SK-N-SH treated with all-trans-retinoic acid at 6 μM for 48 hours (cell line): ENCODE measurements around the gene ADGRB3.

Experiments used
- ATAC-seq: fragments of 200-7000 bp; cut with Tn5 transposase; 3 replicates; pipeline ENCODE4 v1.9.1; 2020; ENCODE audit warnings: mild to moderate bottlenecking, moderate library complexity
- ARNTL ChIP-seq: fragments of 450-650 bp; formaldehyde crosslinking; IDR thresholded peaks from 2 replicates; pipeline ENCODE4 v1.5.0; 2020; ENCODE audit warnings: low read depth, mild to moderate bottlenecking, moderate library complexity, borderline replicate concordance
- CSDC2 ChIP-seq: fragments of 250-450 bp; sonication (Bioruptor Pico); IDR thresholded peaks from 2 replicates; pipeline ENCODE4 v1.5.0; 2020; ENCODE audit warnings: mild to moderate bottlenecking, moderate library complexity
- ESRRG ChIP-seq: fragments of 250-450 bp; sonication (Bioruptor Pico); IDR thresholded peaks from 2 replicates; pipeline ENCODE4 v1.6.1; 2021; ENCODE audit warnings: mild to moderate bottlenecking
- GLIS3 ChIP-seq: fragments of 250-450 bp; sonication (Bioruptor Pico); IDR thresholded peaks from 2 replicates; pipeline ENCODE4 v1.5.0; 2020; ENCODE audit warnings: mild to moderate bottlenecking, moderate library complexity
- ISL1 ChIP-seq: fragments of 250-450 bp; sonication (Bioruptor Pico); IDR thresholded peaks from 2 replicates; pipeline ENCODE4 v2.1.2; 2022; ENCODE audit warnings: mild to moderate bottlenecking, moderate library complexity
- OSR1 ChIP-seq: fragments of 250-450 bp; sonication (Bioruptor Pico); IDR thresholded peaks from 2 replicates; pipeline ENCODE4 v1.8.0; 2022; ENCODE audit warnings: moderate library complexity, mild to moderate bottlenecking, inconsistent platforms
- RARB ChIP-seq: fragments of 250-450 bp; sonication (Bioruptor Pico); IDR thresholded peaks from 2 replicates; pipeline ENCODE4 v1.8.0; 2021; ENCODE audit warnings: mild to moderate bottlenecking, moderate library complexity
- SNAI2 ChIP-seq: fragments of 250-450 bp; sonication (Bioruptor Pico); IDR thresholded peaks from 2 replicates; pipeline ENCODE4 v1.5.0; 2020; ENCODE audit warnings: mild to moderate bottlenecking, moderate library complexity
- TCF4 ChIP-seq: fragments of 250-450 bp; sonication (Bioruptor Pico); IDR thresholded peaks from 2 replicates; pipeline ENCODE4 v1.8.0; 2021; ENCODE audit warnings: mild to moderate bottlenecking, moderate library complexity, borderline replicate concordance
- TOX ChIP-seq: fragments of 250-450 bp; sonication (Bioruptor Pico); IDR thresholded peaks from 2 replicates; pipeline ENCODE4 v1.8.0; 2021; ENCODE audit warnings: mild to moderate bottlenecking, moderate library complexity, borderline replicate concordance
- TSHZ2 ChIP-seq: fragments of 250-450 bp; sonication (Bioruptor Pico); IDR thresholded peaks from 2 replicates; pipeline ENCODE4 v1.5.0; 2020; ENCODE audit warnings: mild to moderate bottlenecking, moderate library complexity
- ZC3H10 ChIP-seq: fragments of 250-450 bp; sonication (Bioruptor Pico); IDR thresholded peaks from 2 replicates; pipeline ENCODE4 v1.5.1; 2021; ENCODE audit warnings: mild to moderate bottlenecking, moderate library complexity
- ZFP3 ChIP-seq: fragments of 250-450 bp; sonication (Bioruptor Pico); IDR thresholded peaks from 2 replicates; pipeline ENCODE4 v1.5.0; 2020; ENCODE audit warnings: mild to moderate bottlenecking, moderate library complexity
- ZFP30 ChIP-seq: fragments of 450-650 bp; formaldehyde crosslinking; IDR thresholded peaks from 2 replicates; pipeline ENCODE4 v1.5.0; 2022; ENCODE audit warnings: mild to moderate bottlenecking, moderate library complexity
- ZNF565 ChIP-seq: fragments of 450-650 bp; formaldehyde crosslinking; conservative IDR thresholded peaks from 2 replicates; pipeline ENCODE4 v1.5.0; 2020; ENCODE audit warnings: low read depth, mild to moderate bottlenecking, moderate library complexity
- ZNF70 ChIP-seq: fragments of 450-650 bp; formaldehyde crosslinking; IDR thresholded peaks from 2 replicates; pipeline ENCODE4 v1.5.0; 2020; ENCODE audit warnings: mild to moderate bottlenecking, moderate library complexity
- ZNF8 ChIP-seq: fragments of 450-650 bp; formaldehyde crosslinking; IDR thresholded peaks from 2 replicates; pipeline ENCODE4 v1.5.0; 2020; ENCODE audit warnings: mild to moderate bottlenecking, moderate library complexity
- TF ChIP-seq, protein P1 (sequence below): fragments of 250-450 bp; sonication (Bioruptor Pico); IDR thresholded peaks from 2 replicates; pipeline ENCODE4 v1.5.1; 2021; ENCODE audit warnings: mild to moderate bottlenecking, moderate library complexity
- TF ChIP-seq, protein P2 (sequence below): fragments of 250-450 bp; sonication (Bioruptor Pico); IDR thresholded peaks from 2 replicates; pipeline ENCODE4 v1.8.0; 2021; ENCODE audit warnings: low read depth, mild to moderate bottlenecking, moderate library complexity, borderline replicate concordance
- TF ChIP-seq, protein P3 (sequence below): fragments of 250-450 bp; sonication (Bioruptor Pico); IDR thresholded peaks from 2 replicates; pipeline ENCODE4 v1.8.0; 2020; ENCODE audit warnings: mild to moderate bottlenecking, moderate library complexity, borderline replicate concordance

Gene ADGRB3

GRCh38 chr6:68635706-68636513 lies 828 bp downstream of the ADGRB3 start:
- TF ChIP-seq ZNF565 (no peak), TCF4 (CRISPR knock-in tag) (no peak), GLIS3 (CRISPR knock-in tag) (no peak), RARB (CRISPR knock-in tag) (no peak), ZNF70 (CRISPR knock-in tag) (no peak), TOX (no peak), OSR1 (CRISPR knock-in tag) (no peak), ZNF8 (CRISPR knock-in tag) (no peak), ESRRG (CRISPR knock-in tag) (no peak), ZC3H10 (CRISPR knock-in tag) (no peak), TSHZ2 (CRISPR knock-in tag) (no peak), SNAI2 (CRISPR knock-in tag) (no peak), ZFP30 (CRISPR knock-in tag) (no peak), CSDC2 (CRISPR knock-in tag) (no peak)
- TF ChIP-seq, protein P1, sequence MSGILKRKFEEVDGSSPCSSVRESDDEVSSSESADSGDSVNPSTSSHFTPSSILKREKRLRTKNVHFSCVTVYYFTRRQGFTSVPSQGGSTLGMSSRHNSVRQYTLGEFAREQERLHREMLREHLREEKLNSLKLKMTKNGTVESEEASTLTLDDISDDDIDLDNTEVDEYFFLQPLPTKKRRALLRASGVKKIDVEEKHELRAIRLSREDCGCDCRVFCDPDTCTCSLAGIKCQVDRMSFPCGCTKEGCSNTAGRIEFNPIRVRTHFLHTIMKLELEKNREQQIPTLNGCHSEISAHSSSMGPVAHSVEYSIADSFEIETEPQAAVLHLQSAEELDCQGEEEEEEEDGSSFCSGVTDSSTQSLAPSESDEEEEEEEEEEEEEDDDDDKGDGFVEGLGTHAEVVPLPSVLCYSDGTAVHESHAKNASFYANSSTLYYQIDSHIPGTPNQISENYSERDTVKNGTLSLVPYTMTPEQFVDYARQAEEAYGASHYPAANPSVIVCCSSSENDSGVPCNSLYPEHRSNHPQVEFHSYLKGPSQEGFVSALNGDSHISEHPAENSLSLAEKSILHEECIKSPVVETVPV, result no peak
- TF ChIP-seq, protein P2, sequence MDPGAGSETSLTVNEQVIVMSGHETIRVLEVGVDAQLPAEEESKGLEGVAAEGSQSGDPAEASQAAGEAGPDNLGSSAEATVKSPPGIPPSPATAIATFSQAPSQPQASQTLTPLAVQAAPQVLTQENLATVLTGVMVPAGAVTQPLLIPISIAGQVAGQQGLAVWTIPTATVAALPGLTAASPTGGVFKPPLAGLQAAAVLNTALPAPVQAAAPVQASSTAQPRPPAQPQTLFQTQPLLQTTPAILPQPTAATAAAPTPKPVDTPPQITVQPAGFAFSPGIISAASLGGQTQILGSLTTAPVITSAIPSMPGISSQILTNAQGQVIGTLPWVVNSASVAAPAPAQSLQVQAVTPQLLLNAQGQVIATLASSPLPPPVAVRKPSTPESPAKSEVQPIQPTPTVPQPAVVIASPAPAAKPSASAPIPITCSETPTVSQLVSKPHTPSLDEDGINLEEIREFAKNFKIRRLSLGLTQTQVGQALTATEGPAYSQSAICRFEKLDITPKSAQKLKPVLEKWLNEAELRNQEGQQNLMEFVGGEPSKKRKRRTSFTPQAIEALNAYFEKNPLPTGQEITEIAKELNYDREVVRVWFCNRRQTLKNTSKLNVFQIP (CRISPR knock-in tag), result no peak
- ATAC-seq, result peak; percentile 36

DNA sequence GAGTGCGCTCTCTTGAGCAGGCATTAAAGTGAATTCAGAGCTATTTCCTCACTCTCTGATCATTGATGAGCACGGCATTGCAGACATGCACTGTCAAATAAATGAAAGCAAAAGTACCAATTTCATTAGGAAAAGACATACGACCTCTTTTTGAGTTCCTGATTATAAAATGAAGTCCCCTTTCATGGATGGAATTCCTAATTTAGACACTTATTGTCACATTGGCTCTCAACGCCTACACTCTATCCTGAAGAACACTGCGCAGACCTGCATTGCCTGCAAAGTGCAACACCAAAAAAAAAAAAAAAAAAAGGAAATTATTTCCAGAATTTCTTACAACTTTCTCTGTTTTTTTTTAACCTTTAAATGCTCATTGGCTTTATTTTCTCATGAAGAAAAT lies 1.6 kb downstream of the ADGRB3 start:
- no peak for ATAC-seq
- TF ChIP-seq TSHZ2 (CRISPR knock-in tag) (no peak), ARNTL (CRISPR knock-in tag) (no peak), ZNF70 (CRISPR knock-in tag) (no peak), ZFP3 (CRISPR knock-in tag) (no peak), ISL1 (CRISPR knock-in tag) (no peak), TOX (no peak), ZNF565 (no peak), RARB (CRISPR knock-in tag) (no peak), ZFP30 (CRISPR knock-in tag) (no peak), ZNF8 (CRISPR knock-in tag) (no peak), TCF4 (CRISPR knock-in tag) (no peak), OSR1 (CRISPR knock-in tag) (no peak)
- TF ChIP-seq, protein P3, sequence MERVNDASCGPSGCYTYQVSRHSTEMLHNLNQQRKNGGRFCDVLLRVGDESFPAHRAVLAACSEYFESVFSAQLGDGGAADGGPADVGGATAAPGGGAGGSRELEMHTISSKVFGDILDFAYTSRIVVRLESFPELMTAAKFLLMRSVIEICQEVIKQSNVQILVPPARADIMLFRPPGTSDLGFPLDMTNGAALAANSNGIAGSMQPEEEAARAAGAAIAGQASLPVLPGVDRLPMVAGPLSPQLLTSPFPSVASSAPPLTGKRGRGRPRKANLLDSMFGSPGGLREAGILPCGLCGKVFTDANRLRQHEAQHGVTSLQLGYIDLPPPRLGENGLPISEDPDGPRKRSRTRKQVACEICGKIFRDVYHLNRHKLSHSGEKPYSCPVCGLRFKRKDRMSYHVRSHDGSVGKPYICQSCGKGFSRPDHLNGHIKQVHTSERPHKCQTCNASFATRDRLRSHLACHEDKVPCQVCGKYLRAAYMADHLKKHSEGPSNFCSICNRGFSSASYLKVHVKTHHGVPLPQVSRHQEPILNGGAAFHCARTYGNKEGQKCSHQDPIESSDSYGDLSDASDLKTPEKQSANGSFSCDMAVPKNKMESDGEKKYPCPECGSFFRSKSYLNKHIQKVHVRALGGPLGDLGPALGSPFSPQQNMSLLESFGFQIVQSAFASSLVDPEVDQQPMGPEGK (CRISPR knock-in tag), result no peak
- TF ChIP-seq, all 23 proteins: peak for 0
